GM23338 (cell line): ENCODE results near the gene RAMACL.

Experiments used
- CREB1 ChIP-seq: fragments of 250-450 bp; sonication (Bioruptor Pico); IDR thresholded peaks from 2 replicates; pipeline ENCODE4 v1.5.0; 2020; ENCODE audit warnings: low read depth, mild to moderate bottlenecking, moderate library complexity
- CTCF ChIP-seq, 2 experiments: fragments of 200-600 bp in 1 of 2; sonication (generic) in 1 of 2; conservative IDR thresholded peaks; 2 replicates each; pipeline versions ENCODE4 v1.5.1 to v1.6.1; 2016 to 2017; ENCODE audit warnings: antibody characterized with exemption in 2 of 2, low read depth in 2 of 2, mild to moderate bottlenecking in 2 of 2, moderate library complexity in 1 of 2
- ETS1 ChIP-seq: IDR thresholded peaks from 2 replicates; pipeline ENCODE4 v1.6.1; 2016; ENCODE audit warnings: antibody characterized with exemption
- EZH2 ChIP-seq: fragments of 200-600 bp; sonication (generic); IDR thresholded peaks from one replicate; pipeline ENCODE4 v1.8.0; 2017; ENCODE audit warnings: antibody characterized with exemption, mild to moderate bottlenecking, low read depth; ENCODE audit not compliant: unreplicated experiment
- EZH2phosphoT487 ChIP-seq: fragments of 200-600 bp; sonication (generic); IDR thresholded peaks from one replicate; pipeline ENCODE4 v1.8.1; 2018; ENCODE audit warnings: antibody characterized with exemption; ENCODE audit not compliant: unreplicated experiment
- JUNB ChIP-seq: IDR thresholded peaks from one replicate; pipeline ENCODE4 v1.6.1; 2016; ENCODE audit warnings: antibody characterized with exemption; ENCODE audit not compliant: unreplicated experiment
- NANOG ChIP-seq: IDR thresholded peaks from 2 replicates; pipeline ENCODE4 v1.6.1; 2016; ENCODE audit warnings: antibody characterized with exemption, borderline replicate concordance
- POLR2AphosphoS5 ChIP-seq: IDR thresholded peaks from 2 replicates; pipeline ENCODE4 v1.6.1; 2016; ENCODE audit warnings: antibody characterized with exemption, low read depth
- REST ChIP-seq: IDR thresholded peaks from one replicate; pipeline ENCODE4 v1.6.1; 2018; ENCODE audit warnings: antibody characterized with exemption; ENCODE audit not compliant: unreplicated experiment
- ZNF114 ChIP-seq: fragments of 250-450 bp; sonication (Bioruptor Pico); IDR thresholded peaks from 2 replicates; pipeline ENCODE4 v1.5.0; 2020; ENCODE audit warnings: mild to moderate bottlenecking, moderate library complexity
- ZNF331 ChIP-seq: fragments of 250-450 bp; sonication (Bioruptor Pico); IDR thresholded peaks from 2 replicates; pipeline ENCODE4 v1.5.0; 2020; ENCODE audit warnings: low read depth, mild to moderate bottlenecking, moderate library complexity
- ZNF462 ChIP-seq: fragments of 250-450 bp; sonication (Bioruptor Pico); IDR thresholded peaks from 2 replicates; pipeline ENCODE4 v1.5.0; 2020; ENCODE audit warnings: mild to moderate bottlenecking, moderate library complexity

- TF ChIP-seq CTCF (conservative IDR thresholded peaks at IDR 0.05; ENCODE audit: low read depth in 2 of 2) (no peak), POLR2AphosphoS5 (no peak), ETS1 (no peak), CREB1 (CRISPR knock-in tag) (no peak), ZNF114 (CRISPR knock-in tag) (no peak), EZH2 (no peak), NANOG (no peak), JUNB (no peak), REST (no peak), EZH2phosphoT487 (no peak), ZNF331 (CRISPR knock-in tag) (no peak), ZNF462 (CRISPR knock-in tag) (no peak)
Measured at GRCh38 chr6:166559662-166560061, 26.8 kb downstream of the RAMACL start.
